NCI-H510A (cell line): ENCODE results near the gene DISP2.
A peak's percentile ranks its signal among the peaks of the same experiment; 100 is the strongest.

ENCODE experiments used
- DNase-seq: peaks from one replicate; lab custom pipeline; 2025; lab: John Stamatoyannopoulos, UW

DISP2 gene

DNA sequence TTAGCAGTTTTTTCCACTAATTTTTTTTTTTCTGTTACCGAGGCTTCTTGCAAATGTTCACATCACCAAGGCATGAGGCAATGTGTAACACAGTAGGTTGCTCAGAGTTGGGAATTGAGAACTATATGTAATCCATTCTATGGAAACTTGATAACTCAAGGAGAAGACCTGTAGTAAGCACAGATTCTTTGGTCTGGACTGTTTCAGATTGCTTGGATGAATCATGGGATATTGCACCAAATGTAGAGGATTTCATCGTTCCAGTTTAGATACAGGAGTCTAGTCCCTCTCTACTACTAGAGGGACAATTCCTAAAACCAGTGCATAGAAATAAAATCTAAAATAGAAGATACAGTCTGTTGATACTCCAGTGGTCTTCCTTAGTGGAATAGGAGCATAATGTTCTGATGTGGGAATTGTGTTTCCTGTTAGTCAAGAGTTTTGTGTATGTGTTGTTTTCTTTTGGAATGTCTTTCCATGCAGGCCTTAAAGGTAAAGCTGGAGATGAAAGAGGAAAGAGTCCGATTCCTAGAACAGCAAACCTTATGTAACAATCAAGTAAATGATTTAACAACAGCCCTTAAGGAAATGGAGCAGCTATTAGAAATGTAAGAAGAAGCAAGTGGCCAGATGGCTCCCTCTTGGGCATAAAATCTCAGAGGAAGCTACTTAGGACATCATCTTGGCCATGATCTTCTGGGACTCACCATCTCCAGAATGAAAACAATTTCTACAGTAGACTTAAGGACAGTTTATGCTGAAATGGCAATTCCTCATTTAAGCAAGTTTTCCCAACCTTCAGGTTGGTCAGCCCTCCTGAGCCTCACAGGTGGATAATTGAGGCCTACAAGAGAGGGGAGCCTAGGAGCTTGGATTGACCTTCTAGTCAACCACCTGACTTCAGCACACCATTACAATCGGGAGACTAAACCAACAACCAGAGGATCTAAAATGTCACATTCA, 35.2 kb downstream of the DISP2 start:
- DNase-seq: no peak

DNA sequence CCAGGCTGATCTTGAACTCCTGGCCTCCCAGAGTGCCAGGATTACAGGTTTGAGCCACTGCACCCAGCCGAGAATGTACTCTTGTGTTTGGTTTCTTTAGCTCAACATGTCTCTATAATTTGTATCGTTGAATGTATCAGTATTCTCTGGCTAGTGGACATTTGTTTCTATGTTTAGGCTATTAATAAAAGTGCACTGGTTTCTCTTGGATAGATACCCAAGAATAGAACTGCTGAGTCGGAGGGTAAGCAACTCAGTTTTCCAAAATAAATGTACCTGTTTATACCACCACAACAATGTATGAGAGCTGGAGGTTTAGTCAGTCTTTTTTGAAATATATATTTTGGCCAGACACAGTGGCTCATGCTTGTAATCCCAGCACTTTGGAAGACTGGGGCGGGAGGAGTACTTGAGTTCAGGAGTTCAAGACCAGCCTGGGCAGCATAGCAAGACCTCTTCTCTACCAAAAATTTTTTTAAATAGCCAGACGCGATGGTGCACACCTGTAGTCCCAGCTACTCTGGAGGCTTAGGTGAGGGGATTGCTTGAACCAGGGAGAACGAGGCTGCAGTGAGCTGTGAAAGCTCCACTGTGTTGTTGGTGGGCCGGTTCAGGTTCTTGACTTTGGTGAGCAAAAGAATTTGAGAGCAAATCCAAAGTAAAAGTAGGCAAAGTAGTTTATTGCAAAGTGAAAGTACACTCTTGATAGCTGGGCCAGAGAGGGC, 39.8 kb downstream of the DISP2 start:
- DNase-seq: no peak

- no peak for DNase-seq
These were observed 40.4 kb downstream of the DISP2 start for GRCh38 chr15:40398413-40398873.

- DNase-seq: no peak
These were observed 41.4 kb downstream of the DISP2 start for GRCh38 chr15:40399370-40399769.

DNA sequence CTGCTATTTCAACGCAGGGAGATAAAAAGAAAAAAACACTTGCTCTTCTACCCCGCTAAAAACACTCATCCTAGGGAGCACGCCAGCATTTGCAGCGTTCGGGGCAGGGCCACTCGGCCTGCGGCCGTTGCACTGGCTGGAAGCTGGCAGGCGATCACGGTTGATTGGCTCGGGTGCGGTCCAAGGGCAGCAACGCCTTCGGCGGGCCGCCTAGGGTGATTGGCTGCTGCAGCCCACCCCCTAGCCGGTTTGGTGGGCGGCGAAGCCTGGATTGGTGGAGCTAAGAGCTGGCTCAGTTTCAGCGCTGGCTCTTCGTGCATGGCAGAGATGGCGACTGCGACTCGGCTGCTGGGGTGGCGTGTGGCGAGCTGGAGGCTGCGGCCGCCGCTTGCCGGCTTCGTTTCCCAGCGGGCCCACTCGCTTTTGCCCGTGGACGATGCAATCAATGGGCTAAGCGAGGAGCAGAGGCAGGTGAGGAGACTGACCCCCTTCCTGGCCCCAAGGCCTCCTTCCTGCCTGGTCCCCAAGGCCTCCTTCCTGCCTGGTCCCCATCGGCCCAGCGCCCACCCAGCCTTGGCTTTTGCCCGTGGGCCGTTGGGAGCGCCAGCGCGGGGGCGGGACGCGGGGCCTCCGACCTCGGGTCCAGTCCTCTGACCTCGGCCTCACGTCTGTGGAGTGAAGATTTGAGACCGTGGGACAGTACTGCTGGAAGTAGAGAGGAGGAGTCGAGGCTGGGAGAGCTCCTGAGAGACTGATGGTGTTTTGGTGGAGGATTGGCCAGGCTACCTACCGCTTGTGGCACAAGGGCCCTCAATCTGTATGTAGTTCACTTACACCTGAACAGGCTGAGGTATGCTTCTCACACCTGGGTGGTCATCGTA, 47.7 kb downstream of the DISP2 start, which contains the start of gene IVD:
Gene IVD (plus strand): TSS at position 295 of the 881 bp plus-strand sequence. CDS start 33 bp downstream, at position 328.
- peak; percentile 85 for DNase-seq

- no peak for DNase-seq
These were observed 49.4 kb downstream of the DISP2 start for GRCh38 chr15:40407330-40407990.

GRCh38 chr15:40409366-40409765, 51.3 kb downstream of the DISP2 start:
- DNase-seq: no peak

- DNase-seq: no peak
These were observed 52.5 kb downstream of the DISP2 start for GRCh38 chr15:40410476-40410875.

DNA sequence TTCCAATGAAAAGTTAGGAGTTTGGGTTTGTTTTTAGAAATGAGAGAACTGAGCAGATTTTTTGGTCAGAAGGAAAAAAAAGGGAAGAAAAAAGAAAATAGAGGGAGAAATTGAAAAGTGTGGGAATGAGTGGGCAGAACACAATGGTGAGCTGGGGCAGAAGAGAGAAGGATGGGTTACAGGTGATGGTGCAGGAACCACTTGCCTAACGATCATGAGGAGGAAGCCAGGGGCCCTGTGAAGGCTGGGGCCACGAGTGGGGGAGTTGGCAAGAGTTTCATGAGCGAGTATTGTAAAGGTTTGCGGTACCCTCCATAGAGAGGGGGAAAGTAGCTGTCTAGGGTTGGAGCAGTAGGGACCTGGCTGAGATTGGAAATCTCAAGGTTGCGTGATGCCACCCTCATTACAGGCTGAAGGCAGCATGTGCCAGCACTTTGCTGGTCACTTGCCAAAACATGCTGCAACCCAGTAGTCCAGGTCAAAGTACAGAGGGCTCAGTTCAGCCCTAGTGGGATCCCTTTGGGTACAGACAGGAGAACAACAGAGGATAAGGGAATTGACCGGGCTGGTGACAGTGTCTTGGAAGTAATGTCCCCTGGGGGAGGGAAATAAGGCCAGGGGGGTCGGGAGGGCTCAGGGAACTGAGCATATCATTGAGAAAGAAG, 54.2 kb downstream of the DISP2 start:
- no peak for DNase-seq

GRCh38 chr15:40413036-40413435, 55.0 kb downstream of the DISP2 start:
- no peak for DNase-seq

GRCh38 chr15:40414816-40415215, 56.8 kb downstream of the DISP2 start:
- DNase-seq: no peak

- DNase-seq: no peak
These were observed 57.2 kb downstream of the DISP2 start for GRCh38 chr15:40415226-40415625.

DNA sequence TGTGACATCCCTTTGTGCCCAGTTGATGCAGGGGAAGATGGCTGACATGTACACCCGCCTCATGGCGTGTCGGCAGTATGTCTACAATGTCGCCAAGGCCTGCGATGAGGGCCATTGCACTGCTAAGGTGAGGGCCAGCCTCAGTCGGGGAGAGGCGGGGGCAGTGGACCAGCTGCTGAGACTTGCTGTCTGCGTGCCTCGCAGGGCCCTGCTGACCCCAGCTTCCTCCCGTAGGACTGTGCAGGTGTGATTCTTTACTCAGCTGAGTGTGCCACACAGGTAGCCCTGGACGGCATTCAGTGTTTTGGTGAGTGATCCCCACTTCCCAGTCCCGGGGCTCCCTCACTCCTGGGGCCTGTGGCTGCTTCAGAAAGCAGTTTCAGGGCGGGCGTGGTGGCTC, 58.0 kb downstream of the DISP2 start:
- DNase-seq: no peak

DNA sequence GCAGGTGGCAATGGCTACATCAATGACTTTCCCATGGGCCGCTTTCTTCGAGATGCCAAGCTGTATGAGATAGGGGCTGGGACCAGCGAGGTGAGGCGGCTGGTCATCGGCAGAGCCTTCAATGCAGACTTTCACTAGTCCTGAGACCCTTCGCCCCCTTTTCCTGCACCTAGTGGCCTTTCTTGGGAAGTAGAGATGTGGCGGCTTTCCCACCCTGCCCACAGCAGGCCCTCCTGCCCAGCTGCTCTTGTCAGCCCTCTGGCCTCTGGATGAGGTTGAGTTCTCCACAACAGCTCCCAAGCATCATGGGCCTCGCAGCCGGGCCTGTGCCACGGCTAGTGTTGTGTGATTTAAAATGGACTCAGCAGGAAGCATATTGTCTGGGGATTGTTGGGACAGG, 60.1 kb downstream of the DISP2 start:
- DNase-seq: no peak

GRCh38 chr15:40420071-40420713, 62.2 kb downstream of the DISP2 start:
- DNase-seq: no peak

DNA sequence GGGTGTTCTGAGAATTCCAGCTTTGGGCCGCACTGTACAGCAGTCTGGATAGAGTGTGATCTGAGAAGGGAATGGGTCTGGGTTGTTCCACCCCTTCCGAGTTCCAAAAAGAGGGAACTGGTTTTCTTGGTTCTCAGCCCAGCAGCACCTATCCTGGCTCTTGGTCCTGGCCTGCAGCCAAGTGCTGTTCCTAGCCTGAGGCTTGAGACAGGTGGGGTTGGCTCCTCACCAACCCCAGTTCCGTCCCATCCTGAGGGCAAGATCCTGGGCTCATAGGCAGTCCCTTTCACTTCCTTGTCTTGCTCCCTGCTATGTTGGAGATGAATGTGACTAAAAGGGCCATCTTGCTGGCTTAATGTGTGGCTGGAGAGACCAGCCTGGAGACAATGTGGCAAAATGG, 62.8 kb downstream of the DISP2 start:
- no peak for DNase-seq

DNA sequence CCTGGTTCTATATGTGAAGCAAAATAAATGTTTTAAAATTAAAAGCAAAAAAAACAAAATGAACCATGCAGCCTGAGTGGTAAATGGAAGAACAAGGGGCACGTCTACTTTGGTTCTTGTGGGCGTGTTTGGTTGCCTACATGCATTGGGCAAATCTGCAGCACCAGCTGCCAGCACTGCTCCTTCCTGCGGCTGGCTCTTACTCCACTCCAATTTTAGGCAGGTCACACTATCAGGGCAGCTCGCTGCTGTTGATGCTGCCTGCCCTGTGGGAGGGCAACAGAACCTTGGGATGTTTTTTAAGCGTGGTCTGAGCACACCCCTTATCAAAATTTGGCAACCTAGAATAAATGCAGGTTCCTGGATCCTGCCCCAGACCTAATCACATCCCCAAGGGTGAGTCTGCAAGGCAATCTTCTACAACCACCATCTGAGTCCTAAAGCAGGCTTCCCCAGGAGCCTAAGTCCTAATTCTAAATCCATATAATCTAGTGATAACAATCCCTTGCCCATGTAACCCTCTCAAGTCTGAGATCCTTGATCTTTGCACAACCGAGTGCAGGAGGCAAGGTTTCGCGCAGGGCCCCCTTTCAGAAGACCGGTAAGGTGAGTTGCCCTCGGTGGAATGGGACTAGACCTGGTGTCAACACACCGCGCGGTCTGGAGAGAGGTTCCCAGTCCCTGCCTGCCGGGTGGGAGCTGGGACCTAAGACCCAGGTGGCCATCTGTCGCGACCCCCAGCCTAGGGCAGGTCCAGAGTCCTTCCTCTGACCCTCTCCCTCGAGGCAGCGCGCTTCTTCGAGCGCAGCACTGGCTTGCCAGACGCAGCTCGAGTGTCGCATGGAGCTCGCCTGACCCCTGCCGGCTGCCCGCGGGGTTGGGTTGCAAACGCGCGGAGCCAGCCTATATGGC, 63.5 kb downstream of the DISP2 start:
- DNase-seq: no peak

GRCh38 chr15:40424483-40425115, 66.6 kb downstream of the DISP2 start:
- no peak for DNase-seq

DNA sequence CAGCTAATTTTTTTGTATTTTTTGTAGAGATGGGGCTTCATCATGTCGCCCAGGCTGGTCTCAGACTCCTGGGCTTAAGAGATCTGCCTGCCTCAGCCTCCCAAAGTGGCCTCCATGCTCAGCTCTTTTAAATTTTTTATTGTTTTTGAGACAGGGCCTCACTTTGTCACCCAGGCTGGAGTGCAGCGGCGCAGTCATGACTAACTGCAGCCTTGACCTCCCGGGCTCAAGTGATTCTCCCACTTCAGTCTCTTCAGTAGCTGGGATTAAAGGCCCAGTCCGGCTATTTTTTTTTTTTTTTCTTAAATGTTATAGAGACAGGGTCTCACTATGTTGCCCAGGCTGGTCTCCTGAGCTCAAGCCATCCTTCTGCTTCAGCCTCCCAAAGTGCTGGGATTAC, 67.7 kb downstream of the DISP2 start:
- no peak for DNase-seq
